Fibroblast of skin of scalp (primary cell): ENCODE data around the gene TCEAL3. TPM values are rescaled to one million over a fixed set of nuclear protein-coding genes. Genes with fewer than 3 reads are reported as not detected.
"Not testable (repeated sequence)": the region's sequence is repeated elsewhere in the genome, so short reads cannot be mapped to it uniquely, and the experiment has no call there.

ENCODE experiments used
- DNase-seq: peaks from one replicate; pipeline ENCODE4 v3.0.0-alpha.2; 2013
- polyA plus RNA-seq, 2 experiments: library from polyadenylated mRNA; unstranded; fragments of 120-200 nt; gene quantifications; one replicate each; pipeline ENCODE4 v1.2.1, GENCODE V29; 2013; ENCODE audit not compliant: insufficient read length in 2 of 2

Gene TCEAL3, protein sequence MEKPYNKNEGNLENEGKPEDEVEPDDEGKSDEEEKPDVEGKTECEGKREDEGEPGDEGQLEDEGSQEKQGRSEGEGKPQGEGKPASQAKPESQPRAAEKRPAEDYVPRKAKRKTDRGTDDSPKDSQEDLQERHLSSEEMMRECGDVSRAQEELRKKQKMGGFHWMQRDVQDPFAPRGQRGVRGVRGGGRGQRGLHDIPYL
- polyA plus RNA-seq (2013, experiment 1 of 2; ENCODE audit: insufficient read length) = 51.2 TPM
- 55.7 TPM for polyA plus RNA-seq (2013, experiment 2 of 2; ENCODE audit: insufficient read length)

DNA sequence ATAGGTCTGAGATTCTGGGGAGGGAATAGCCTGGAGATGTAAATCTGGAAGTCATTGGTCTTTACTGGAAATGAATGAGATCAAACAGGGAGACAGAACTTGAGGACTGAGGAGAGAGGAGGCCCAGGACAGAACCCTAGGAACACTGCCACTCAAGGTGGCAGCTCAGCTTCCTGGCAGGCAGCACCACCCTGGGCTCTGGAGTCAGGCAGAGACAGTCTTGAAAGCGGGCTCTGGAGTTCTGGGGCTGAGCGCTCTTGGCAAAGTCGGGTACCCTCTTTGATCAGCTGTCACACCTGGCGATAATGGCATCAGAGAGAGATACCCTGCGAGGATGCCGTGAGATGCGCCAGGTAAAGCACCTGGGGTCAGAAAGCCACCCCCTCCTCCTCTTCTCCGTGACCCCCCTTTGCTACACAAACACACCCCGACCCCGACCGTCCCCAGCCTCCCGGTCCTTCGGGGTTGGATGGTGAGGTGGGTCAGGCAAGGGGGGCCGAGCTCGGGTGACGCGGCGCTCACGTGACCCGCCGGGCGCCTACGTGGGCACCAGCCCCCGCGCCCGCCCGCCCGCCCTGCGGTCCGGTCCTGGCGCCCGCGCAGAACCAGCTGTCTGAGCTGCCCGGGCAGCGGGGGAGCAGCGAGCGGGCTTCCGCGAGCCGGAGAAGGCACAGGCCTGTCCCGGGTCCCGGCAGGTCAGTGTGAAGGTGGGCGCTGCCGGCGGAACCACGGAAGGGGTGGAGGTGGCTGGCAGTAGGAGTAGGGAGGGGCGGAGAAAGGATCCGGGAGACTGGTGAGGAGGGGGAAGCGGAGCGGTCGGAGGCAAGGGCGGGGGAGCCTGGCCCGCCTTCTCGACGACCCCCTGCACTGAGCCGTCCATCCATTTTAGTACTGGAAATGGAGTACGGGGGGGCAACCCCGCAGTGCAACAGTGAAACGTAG lies at the start of gene TCEAL3:
TSS of gene TCEAL3 (plus strand) at position 600 of the 942 bp plus-strand sequence. CDS start 1,102 bp downstream, outside the sequence.
- DNase-seq = peak; percentile 57

DNA sequence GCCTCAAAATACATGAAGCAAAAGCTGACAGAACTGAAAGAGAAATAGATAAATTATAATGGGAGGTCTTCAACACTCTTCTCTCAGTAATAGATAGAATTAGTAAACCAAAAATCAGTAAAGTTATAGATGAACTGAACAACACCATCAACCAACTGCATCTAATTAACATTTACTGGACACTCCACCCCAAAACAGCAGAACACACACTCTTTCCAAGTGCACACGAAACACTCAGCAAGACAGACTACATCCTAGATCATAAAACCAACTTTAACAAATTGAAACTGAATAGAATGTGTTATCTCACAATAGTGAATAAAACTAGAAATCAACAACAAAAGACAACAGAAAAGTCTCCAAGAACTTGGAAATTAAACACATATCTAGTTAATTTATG lies 47.5 kb upstream of the TCEAL3 start:
- no peak for DNase-seq

- DNase-seq = no peak
Observed at GRCh38 chrX:103562801-103563200, 45.0 kb upstream of the TCEAL3 start.

DNA sequence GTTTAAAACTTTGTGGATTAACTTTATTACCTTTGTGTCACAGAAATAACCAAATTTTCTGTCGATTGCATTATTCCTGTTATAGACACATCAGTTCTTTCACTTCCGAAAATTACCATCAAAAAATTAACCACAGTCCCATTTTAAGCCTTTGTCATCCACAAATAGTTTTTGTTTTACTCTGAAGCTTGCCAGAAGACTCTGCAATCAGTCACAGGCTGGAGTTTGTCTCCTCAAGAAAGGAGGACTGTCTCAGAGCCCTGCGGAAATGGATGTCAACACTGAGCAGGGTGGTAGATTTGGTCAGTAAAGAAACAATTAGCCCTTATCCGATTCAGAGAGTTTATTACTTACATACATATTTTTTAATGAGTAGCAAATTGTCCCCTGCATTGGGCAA lies 42.6 kb upstream of the TCEAL3 start:
- no peak for DNase-seq

DNA sequence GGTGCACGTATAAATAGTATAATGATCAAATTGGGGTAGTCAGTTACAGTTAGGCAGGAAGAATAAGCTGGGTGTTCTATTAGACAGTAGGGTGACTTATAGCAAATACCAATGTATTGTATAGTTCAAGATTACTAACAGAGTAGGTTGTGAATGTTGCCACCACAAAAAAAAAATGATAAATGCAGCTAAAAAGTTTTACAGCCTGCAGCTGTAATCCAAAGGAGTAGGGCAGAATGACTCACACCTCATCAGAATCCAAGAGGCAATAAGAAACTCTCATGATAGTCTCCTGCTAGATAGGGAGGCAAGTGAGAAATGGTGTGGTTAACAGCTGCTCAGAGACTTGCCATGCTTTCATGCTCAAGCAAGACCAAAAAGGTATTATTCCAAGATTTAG lies 42.0 kb upstream of the TCEAL3 start:
- DNase-seq = peak; percentile 40

DNA sequence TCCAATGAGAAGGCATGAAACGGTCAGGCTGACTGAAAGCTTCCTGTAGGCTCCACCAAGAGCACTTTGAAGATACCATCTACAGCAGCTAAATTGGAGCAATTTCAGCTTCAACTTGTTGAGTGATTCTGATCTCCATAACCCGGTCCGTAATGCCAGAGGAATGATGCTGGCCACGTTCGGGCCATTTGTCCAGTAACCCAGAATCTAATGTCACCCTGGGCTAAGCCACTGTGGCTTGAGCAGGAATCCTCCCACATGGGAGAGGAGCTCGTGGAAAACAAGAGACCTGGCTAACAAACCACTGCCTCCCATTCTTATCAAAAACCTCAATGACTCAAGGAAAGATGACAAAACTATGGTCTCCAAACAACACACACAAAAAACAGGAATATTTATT lies 36.6 kb upstream of the TCEAL3 start:
- DNase-seq = no peak

- no peak for DNase-seq
Observed at GRCh38 chrX:103571726-103572125, 36.0 kb upstream of the TCEAL3 start.

DNA sequence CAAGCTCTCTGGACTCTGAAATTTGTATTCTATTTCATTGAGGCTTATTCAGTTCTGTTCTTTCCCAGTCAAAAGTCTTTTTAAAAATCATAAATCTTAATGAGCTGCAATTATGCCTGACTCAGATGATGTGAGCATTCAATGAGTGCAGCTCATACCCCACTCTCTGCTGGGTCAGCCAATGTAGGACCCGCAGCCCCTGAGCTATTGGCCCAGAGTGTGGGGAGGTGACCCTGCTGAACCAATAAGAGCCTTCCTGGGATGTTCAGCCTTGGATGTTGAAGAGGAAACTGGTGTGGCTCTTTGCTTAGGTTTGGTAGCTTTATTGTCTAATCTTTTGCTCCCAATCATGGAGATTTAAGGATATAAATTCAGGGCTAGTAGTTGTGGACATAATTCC lies 34.6 kb upstream of the TCEAL3 start:
- DNase-seq = no peak

DNA sequence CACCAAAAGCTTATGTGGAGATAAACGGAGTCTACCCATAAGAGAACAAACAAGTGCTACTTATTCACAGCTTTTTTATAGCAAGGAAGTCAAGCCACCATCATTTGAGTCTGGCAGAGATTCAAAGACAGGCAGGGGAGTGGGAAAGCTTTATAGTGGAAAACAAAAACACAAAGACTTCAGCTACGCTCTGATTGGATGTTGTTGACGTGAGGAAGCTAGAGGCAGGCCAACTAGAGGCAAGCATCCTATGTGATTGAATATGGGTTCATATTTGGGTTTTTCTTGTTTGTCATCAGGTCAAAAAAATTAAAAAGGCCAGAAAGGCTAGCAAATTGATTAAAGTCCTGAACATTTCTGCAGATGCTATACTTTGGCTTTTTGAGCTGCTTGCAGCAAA lies 23.2 kb upstream of the TCEAL3 start:
- no peak for DNase-seq

DNA sequence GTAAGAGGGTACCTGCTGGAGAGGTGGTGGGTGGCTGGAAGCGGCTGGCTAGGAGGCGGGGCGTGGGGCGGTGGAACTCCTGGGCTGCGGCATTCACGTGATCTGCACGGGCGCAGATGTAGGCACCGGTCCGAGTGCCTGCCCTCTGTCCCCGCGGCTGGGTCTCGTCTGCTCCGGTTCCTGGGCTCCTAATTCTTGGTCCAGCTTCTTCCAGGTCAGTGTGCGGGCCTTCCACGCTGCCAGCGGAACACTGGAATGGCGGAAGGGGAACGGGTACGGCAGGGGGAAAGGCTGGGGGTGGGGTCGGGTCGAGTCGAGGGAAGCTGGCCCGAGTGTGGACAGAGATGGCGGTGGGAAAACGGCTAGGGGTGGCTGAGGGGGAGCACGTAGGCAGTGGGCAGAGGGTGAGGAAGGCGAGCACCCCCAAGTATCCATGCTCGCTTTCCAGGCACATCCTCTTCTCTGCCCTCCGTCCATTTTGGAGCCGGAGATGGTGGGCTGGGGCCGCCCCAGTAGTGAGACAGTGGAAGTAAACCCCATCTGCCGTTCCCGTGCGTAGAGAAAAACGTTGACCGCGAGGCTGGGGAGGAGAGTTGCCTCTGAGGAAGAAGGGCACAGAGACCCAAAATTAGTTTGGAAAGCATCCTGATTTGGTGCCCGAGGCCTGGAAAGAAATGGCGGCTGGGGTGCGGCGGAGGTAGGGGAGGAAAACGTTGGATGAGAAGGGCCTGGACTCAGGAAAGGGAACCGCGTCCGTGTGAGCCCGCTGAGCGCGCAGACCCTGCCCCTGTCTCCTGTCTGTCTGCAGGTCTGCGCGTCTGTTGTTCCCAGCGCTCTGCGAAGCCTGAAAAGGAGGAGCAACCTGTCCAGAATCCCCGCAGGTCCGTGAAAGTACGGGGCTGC lies 22.1 kb upstream of the TCEAL3 start, which contains the start of gene TCEAL4:
TSS of gene TCEAL4 (plus strand) at position 105 of the 903 bp plus-strand sequence. CDS start 1,161 bp downstream, outside the sequence.
- no peak for DNase-seq

DNA sequence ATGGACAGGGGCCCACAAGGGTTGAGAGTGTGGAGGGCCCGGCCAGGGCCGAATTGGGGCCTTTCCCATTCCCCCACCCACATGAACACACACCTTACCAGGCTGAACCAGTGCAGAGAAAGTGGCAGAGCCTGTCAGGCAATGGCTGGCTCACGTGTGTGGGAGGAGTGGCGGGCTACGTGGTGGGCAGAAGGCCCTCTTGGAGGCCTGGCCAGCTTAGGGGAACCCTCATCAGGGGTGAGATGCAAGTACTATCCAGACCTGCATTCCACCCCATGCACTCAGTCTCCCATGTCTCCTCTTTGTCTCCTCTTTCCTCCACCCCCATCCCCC lies 21.5 kb upstream of the TCEAL3 start:
- DNase-seq = no peak

GRCh38 chrX:103586659-103587058 lies 21.1 kb upstream of the TCEAL3 start:
- DNase-seq = no peak

- DNase-seq = not testable (repeated sequence)
Observed at GRCh38 chrX:103592295-103592694, 15.5 kb upstream of the TCEAL3 start.

GRCh38 chrX:103595202-103595601 lies 12.6 kb upstream of the TCEAL3 start:
- DNase-seq = not testable (repeated sequence)

DNA sequence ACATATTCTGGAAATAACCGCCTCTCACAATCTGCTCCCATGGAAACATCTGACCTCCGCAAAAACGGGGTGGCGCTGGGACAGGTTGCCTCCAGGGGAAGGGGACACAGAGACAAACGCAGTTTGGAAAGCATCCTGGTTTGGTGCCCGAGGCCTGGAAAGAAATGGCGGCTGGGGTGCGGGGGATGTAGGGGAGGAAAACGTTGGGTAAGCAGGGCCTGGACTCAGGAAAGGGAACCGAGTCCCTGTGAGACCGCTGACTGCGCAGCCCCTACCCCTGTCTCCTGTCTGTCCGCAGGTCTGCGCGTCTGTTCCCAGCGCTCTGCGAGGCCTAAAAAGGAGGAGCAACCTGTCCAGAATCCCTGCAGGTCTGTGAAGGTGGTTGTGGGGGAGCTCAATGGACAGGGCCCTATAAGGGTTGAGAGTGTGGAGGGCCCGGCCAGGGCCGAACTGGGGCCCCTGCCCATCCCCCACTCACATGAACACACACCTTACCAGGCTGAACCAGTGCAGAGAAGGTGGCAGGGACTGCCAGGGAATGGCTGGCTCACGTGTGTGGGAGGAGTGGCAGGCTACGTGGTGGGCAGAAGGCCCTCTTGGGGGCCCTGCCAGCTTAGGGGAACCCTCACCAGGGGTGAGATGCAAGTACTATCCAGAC lies 672 bp downstream of the TCEAL3 start:
- DNase-seq = no peak

DNA sequence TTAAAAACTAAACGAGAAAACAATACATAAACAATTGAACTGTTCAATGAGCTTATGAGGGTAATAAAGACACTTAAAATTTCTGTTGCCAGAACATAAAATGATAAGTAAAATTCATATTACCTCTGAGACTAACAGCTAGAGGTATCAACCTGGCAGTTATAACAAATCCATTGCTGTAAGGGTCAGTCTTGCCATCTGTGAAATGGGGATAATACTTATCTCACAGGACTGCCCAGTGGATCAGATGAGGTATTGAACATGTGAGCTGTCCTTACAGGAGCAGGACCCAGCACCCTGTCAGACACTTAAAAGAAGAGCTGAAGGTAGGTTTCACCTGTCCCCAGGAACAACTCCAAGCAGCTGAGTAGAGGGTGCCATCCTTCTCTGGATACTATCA lies 2.5 kb downstream of the TCEAL3 start:
- DNase-seq = no peak

- peak; percentile 20 for DNase-seq
Observed at GRCh38 chrX:103613362-103613890, 5.7 kb downstream of the TCEAL3 start.

GRCh38 chrX:103614999-103615398 lies 7.2 kb downstream of the TCEAL3 start:
- peak; percentile 50 for DNase-seq

GRCh38 chrX:103615781-103616371 lies 8.1 kb downstream of the TCEAL3 start:
- DNase-seq = no peak

GRCh38 chrX:103616676-103617186 lies 9.0 kb downstream of the TCEAL3 start:
- no peak for DNase-seq

- no peak for DNase-seq
Observed at GRCh38 chrX:103624111-103624510, 16.3 kb downstream of the TCEAL3 start.
